IMR-90 (cell line): Measurements from ENCODE around the gene AGAP1. TPM values are rescaled to one million over a fixed set of nuclear protein-coding genes. Genes with fewer than 3 reads are reported as not detected.
"Not testable (repeated sequence)": the region's sequence is repeated elsewhere in the genome, so short reads cannot be mapped to it uniquely, and the experiment has no call there.

Experiments used
- ATAC-seq: fragments of 200-7000 bp; cut with Tn5 transposase; 2 replicates; pipeline ENCODE4 v1.9.1; 2020; ENCODE audit warnings: low read depth, mild to moderate bottlenecking, moderate library complexity
- BruUV-seq: library from RNA; stranded (reverse); fragments of 400-500 nt; replicated peaks from 2 replicates; lab custom pipeline; 2021; lab: Mats Ljungman, UMichigan
- CTCF ChIA-PET: fragments of 300-600 bp; formaldehyde crosslinking; extraction: SDS; loops from one replicate; lab custom pipeline; 2021; ENCODE audit warnings: antibody characterized with exemption; lab: Yijun Ruan, JAX
- POLR2A ChIA-PET: fragments of 300-600 bp; sonication (Branson Sonifier 250); formaldehyde crosslinking; loops from one replicate; lab custom pipeline; 2022; ENCODE audit warnings: antibody characterized with exemption; ENCODE audit not compliant: unreplicated experiment; lab: Charles Lee
- DNase-seq: peaks from one replicate; pipeline ENCODE4 v3.0.0; 2013
- H2AFZ ChIP-seq: replicated peaks from 2 replicates; pipeline ENCODE3; 2013; ENCODE audit warnings: low read length, mild to moderate bottlenecking; ENCODE audit not compliant: poor library complexity
- H2AK5ac ChIP-seq: 2 replicates; pipeline ENCODE4 v1.6.1; 2013; ENCODE audit warnings: low read depth, low read length, inconsistent platforms
- H2AK9ac ChIP-seq: replicated peaks from 2 replicates; pipeline ENCODE3; 2013; ENCODE audit warnings: mild to moderate bottlenecking, low read depth, low read length, moderate library complexity; ENCODE audit not compliant: poor library complexity
- H2BK120ac ChIP-seq: 2 replicates; pipeline ENCODE4 v1.6.1; 2013; ENCODE audit warnings: low read depth, low read length, inconsistent platforms
- H2BK15ac ChIP-seq: 3 replicates; pipeline ENCODE4 v1.6.1; 2013; ENCODE audit warnings: low read depth, low read length, inconsistent platforms
- H2BK20ac ChIP-seq: 2 replicates; pipeline ENCODE4 v1.6.1; 2013; ENCODE audit warnings: low read depth, mild to moderate bottlenecking, inconsistent platforms, low read length, moderate library complexity
- H2BK5ac ChIP-seq: 2 replicates; pipeline ENCODE4 v1.6.1; 2013; ENCODE audit warnings: mild to moderate bottlenecking, low read depth, low read length, inconsistent platforms; ENCODE audit not compliant: poor library complexity, severe bottlenecking
- H3K14ac ChIP-seq: replicated peaks from 2 replicates; pipeline ENCODE4 v1.6.1; 2013; ENCODE audit warnings: low read depth, low read length, inconsistent platforms
- H3K18ac ChIP-seq: 2 replicates; pipeline ENCODE4 v1.6.1; 2013; ENCODE audit warnings: low read depth, low read length, control low read depth
- H3K23ac ChIP-seq: 2 replicates; pipeline ENCODE4 v1.6.1; 2013; ENCODE audit warnings: low read depth, low read length, inconsistent platforms
- H3K27ac ChIP-seq: 2 replicates; pipeline ENCODE4 v1.5.1; 2013; ENCODE audit warnings: mild to moderate bottlenecking, control low read depth, low read length; ENCODE audit not compliant: insufficient read depth
- H3K27me3 ChIP-seq: 2 replicates; pipeline ENCODE4 v1.6.1; 2013; ENCODE audit warnings: low read length; ENCODE audit not compliant: control insufficient read depth, insufficient read depth
- H3K36me3 ChIP-seq: 2 replicates; pipeline ENCODE4 v1.6.1; 2013; ENCODE audit warnings: low read length, mixed read lengths; ENCODE audit not compliant: control insufficient read depth, insufficient read depth
- H3K4ac ChIP-seq: 2 replicates; pipeline ENCODE4 v1.6.1; 2013; ENCODE audit warnings: low read depth, low read length, inconsistent platforms
- H3K4me1 ChIP-seq: 2 replicates; pipeline ENCODE4 v1.6.1; 2013; ENCODE audit warnings: low read length, mixed read lengths; ENCODE audit not compliant: control insufficient read depth, insufficient read depth
- H3K4me2 ChIP-seq: 2 replicates; pipeline ENCODE4 v1.6.1; 2013; ENCODE audit warnings: low read depth, mild to moderate bottlenecking, control low read depth, low read length, moderate library complexity
- H3K4me3 ChIP-seq: 2 replicates; pipeline ENCODE4 v1.5.1; 2013; ENCODE audit warnings: low read depth, mild to moderate bottlenecking, control low read depth, low read length, moderate library complexity; ENCODE audit not compliant: insufficient read depth
- H3K56ac ChIP-seq: 2 replicates; pipeline ENCODE4 v1.6.1; 2013; ENCODE audit warnings: low read length, inconsistent platforms; ENCODE audit not compliant: insufficient read depth; ENCODE audit errors: extremely low read depth
- H3K79me1 ChIP-seq, 2 experiments: 2 replicates each; pipeline ENCODE4 v1.6.1; 2013; ENCODE audit warnings: low read length in 2 of 2, inconsistent platforms in 1 of 2, low read depth in 1 of 2
- H3K9ac ChIP-seq: 2 replicates; pipeline ENCODE4 v1.6.1; 2013; ENCODE audit warnings: low read depth, low read length, control low read depth
- H3K9me1 ChIP-seq: 2 replicates; pipeline ENCODE4 v1.6.1; 2013; ENCODE audit warnings: low read length, inconsistent platforms; ENCODE audit not compliant: insufficient read depth
- H3K9me3 ChIP-seq: 2 replicates; pipeline ENCODE4 v1.6.1; 2013; ENCODE audit warnings: low read length; ENCODE audit not compliant: control insufficient read depth, insufficient read depth
- H4K20me1 ChIP-seq: 2 replicates; pipeline ENCODE4 v1.6.1; 2013; ENCODE audit warnings: low read length, inconsistent platforms; ENCODE audit not compliant: insufficient read depth
- H4K5ac ChIP-seq: 2 replicates; pipeline ENCODE4 v1.6.1; 2013; ENCODE audit warnings: mild to moderate bottlenecking, low read depth, low read length, control low read depth
- H4K8ac ChIP-seq, 2 experiments: 2 replicates each; pipeline ENCODE4 v1.6.1; 2013; ENCODE audit warnings: low read depth in 2 of 2, low read length in 2 of 2, control low read depth in 1 of 2, inconsistent platforms in 1 of 2
- H4K91ac ChIP-seq: 2 replicates; pipeline ENCODE4 v1.6.1; 2013; ENCODE audit warnings: low read depth, low read length, inconsistent platforms; ENCODE audit not compliant: insufficient read depth
- WGBS, 2 experiments: methylation state at CpG; one replicate each; pipeline versions ENCODE4 v1.1.5 to v1.1.7; 2013; ENCODE audit warnings: missing lambda C conversion rate in 2 of 2; ENCODE audit not compliant: insufficient read length in 1 of 2; ENCODE audit errors: extremely low coverage in 2 of 2; 5-methylcytosine and 5-hydroxymethylcytosine counted together
- dilution Hi-C: fragments of 300-500 bp; cut with HindIII; formaldehyde crosslinking; loops from one replicate; pipeline ENCODE4 v1.14.3; 2018; ENCODE audit warnings: low sequenced_read_pairs; ENCODE audit not compliant: unreplicated experiment
- in situ Hi-C: fragments of 300-500 bp; cut with MboI; formaldehyde crosslinking; loops from 3 replicates; pipeline ENCODE4 v1.14.3; 2019; ENCODE audit warnings: low sequenced_read_pairs, inconsistent platforms, mixed read lengths
- intact Hi-C: fragments of 100-400 bp; cut with micrococcal nuclease; formaldehyde crosslinking; loops from 2 replicates; pipeline ENCODE4 v1.10.0; 2022
- polyA plus RNA-seq, 3 experiments: library from polyadenylated mRNA; depleted of rRNA; stranded (reverse); fragments of >200 nt; gene quantifications; 2 replicates each; pipeline ENCODE4 v1.2.3, GENCODE V29; 2012; ENCODE audit warnings: low replicate concordance in 1 of 3
- total RNA-seq: library from RNA; depleted of rRNA; stranded (reverse); fragments of >200 nt; gene quantifications from 2 replicates; pipeline ENCODE4 v1.2.3, GENCODE V29; 2012

The AGAP1 gene
- total and polyA plus RNA-seq, 2 of the 4 experiments (the other 2 are of a cell fraction): 15.1 to 16.4 TPM

DNA sequence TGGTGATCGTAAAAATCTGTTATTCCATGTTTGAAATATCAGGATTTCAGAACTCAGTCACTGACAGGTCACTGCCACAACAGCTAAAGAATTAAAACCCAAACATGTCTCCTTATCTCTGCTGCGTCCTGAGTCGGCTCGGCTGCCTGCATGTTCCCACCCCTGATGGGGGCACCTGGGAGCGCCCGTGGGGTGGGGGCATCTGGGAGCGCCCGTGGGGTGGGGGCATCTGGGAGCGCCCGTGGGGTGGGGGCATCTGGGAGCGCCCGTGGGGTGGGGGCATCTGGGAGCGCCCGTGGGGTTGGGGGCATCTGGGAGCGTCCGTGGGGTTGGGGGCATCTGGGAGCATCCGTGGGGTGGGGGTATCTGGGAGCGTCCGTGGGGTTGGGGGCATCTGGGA lies 270.6 kb downstream of the AGAP1 start:
- H3K4me1 ChIP-seq, H2BK20ac ChIP-seq, H2AK9ac ChIP-seq, H3K56ac ChIP-seq, H3K23ac ChIP-seq, CTCF ChIA-PET, H3K27me3 ChIP-seq, H3K4me2 ChIP-seq, BruUV-seq, POLR2A ChIA-PET, H3K9me3 ChIP-seq, H3K9me1 ChIP-seq, H3K14ac ChIP-seq, H2BK120ac ChIP-seq, H3K18ac ChIP-seq, H2AK5ac ChIP-seq, dilution Hi-C loops, H3K9ac ChIP-seq, H4K91ac ChIP-seq, H2AFZ ChIP-seq, H2BK15ac ChIP-seq, H2BK5ac ChIP-seq, H4K20me1 ChIP-seq, H3K27ac ChIP-seq, H4K8ac ChIP-seq, H3K36me3 ChIP-seq, ATAC-seq, intact Hi-C loops, DNase-seq, H3K4me3 ChIP-seq, H3K79me1 ChIP-seq, H4K5ac ChIP-seq, in situ Hi-C loops, H3K4ac ChIP-seq: not testable (repeated sequence)
- WGBS, 2 experiments: no CpG with 5 or more reads among the region's 19 CpGs
